HepG2 (cell line): ENCODE data around the gene HK2. TPM values are rescaled to one million over a fixed set of nuclear protein-coding genes. Genes with fewer than 3 reads are reported as not detected.

Experiments
- CEBPB ChIP-seq: IDR thresholded peaks from 2 replicates; pipeline ENCODE4 v1.6.1; 2011; ENCODE audit warnings: low read depth, low read length, improper control_type of control experiment, borderline replicate concordance
- CENPT ChIP-seq: sonication (generic); formaldehyde crosslinking; IDR thresholded peaks from 2 replicates; pipeline ENCODE4 v1.8.0; 2022; ENCODE audit warnings: low read depth, mild to moderate bottlenecking, moderate library complexity, missing genetic modification reagents
- DZIP1 ChIP-seq: sonication (generic); formaldehyde crosslinking; IDR thresholded peaks from 2 replicates; pipeline ENCODE4 v1.5.0; 2020; ENCODE audit warnings: mild to moderate bottlenecking, missing genetic modification reagents
- FOXK1 ChIP-seq: sonication (generic); formaldehyde crosslinking; IDR thresholded peaks from 2 replicates; pipeline ENCODE4 v1.4.0; 2020; ENCODE audit warnings: low read depth, missing genetic modification reagents, borderline replicate concordance
- HIVEP1 ChIP-seq: sonication (generic); formaldehyde crosslinking; IDR thresholded peaks from 2 replicates; pipeline ENCODE4 v1.4.0; 2020; ENCODE audit warnings: mild to moderate bottlenecking, missing genetic modification reagents
- NFAT5 ChIP-seq: sonication (generic); formaldehyde crosslinking; IDR thresholded peaks from 2 replicates; pipeline ENCODE4 v1.4.0; 2020; ENCODE audit warnings: missing genetic modification reagents
- NFYC ChIP-seq: IDR thresholded peaks from 2 replicates; pipeline ENCODE4 v1.6.1; 2016; ENCODE audit warnings: missing genetic modification reagents, missing compliant biosample characterization
- NR2C2 ChIP-seq: sonication (generic); formaldehyde crosslinking; IDR thresholded peaks from 2 replicates; pipeline ENCODE4 v1.4.0; 2020; ENCODE audit warnings: missing genetic modification reagents, mild to moderate bottlenecking, moderate library complexity, borderline replicate concordance
- PCBP1 ChIP-seq: fragments of 200-400 bp; formaldehyde crosslinking; IDR thresholded peaks from 2 replicates; pipeline ENCODE4 v1.6.1; 2017; ENCODE audit warnings: mild to moderate bottlenecking, low read depth, low read length, borderline replicate concordance
- ZFP1 ChIP-seq: IDR thresholded peaks from 2 replicates; pipeline ENCODE4 v1.6.1; 2016
- ZNF275 ChIP-seq: sonication (generic); formaldehyde crosslinking; IDR thresholded peaks from 2 replicates; pipeline ENCODE4 v1.8.0; 2022; ENCODE audit warnings: missing genetic modification reagents, mild to moderate bottlenecking, inconsistent platforms, borderline replicate concordance
- ZNF280D ChIP-seq: sonication (generic); formaldehyde crosslinking; IDR thresholded peaks from 2 replicates; pipeline ENCODE4 v1.5.1; 2020; ENCODE audit warnings: mild to moderate bottlenecking, missing genetic modification reagents
- ZNF282 ChIP-seq: fragments of 450-650 bp; IDR thresholded peaks from 2 replicates; pipeline ENCODE4 v1.6.1; 2018; ENCODE audit not compliant: partially characterized antibody
- ZNF33B ChIP-seq: sonication (generic); formaldehyde crosslinking; IDR thresholded peaks from 2 replicates; pipeline ENCODE4 v1.5.1; 2020; ENCODE audit warnings: mild to moderate bottlenecking, missing genetic modification reagents
- ZNF414 ChIP-seq: sonication (generic); formaldehyde crosslinking; IDR thresholded peaks from 2 replicates; pipeline ENCODE4 v1.5.0; 2020; ENCODE audit warnings: missing genetic modification reagents
- polyA plus RNA-seq, 8 experiments: library from polyadenylated mRNA; depleted of rRNA in 3 of 8; stranded (reverse) in 7 of 8; unstranded in 1 of 8; fragments of >200 nt; fragmentation: Illumina TruSeq in 4 of 8; extraction: Trizol in 4 of 8; gene quantifications; 2 replicates each; pipeline versions ENCODE4 v1.2.1 to v1.2.3, GENCODE V29; 2011 to 2016; ENCODE audit warnings: low read depth in 4 of 8, missing spikeins in 1 of 8, mixed read lengths in 1 of 8; ENCODE audit not compliant: insufficient read depth in 1 of 8
- total RNA-seq, 5 experiments: library from RNA; depleted of rRNA; stranded (reverse); fragments of >200 nt; fragmentation: Illumina TruSeq; extraction: Trizol; gene quantifications; 2 replicates each; pipeline ENCODE4 v1.2.3, GENCODE V29; 2016; ENCODE audit warnings: low read depth in 1 of 5

Gene HK2
- total and polyA plus RNA-seq, 2 of the 13 experiments (the other 11 are each of a cell fraction or from before 2014, with no cell fraction given) = 13.2 to 101 TPM

GRCh38 chr2:74865770-74866674 lies 32.1 kb downstream of the HK2 start (continued):
- TF ChIP-seq NFAT5 (no peak), ZFP1 (CRISPR knock-in tag) (no peak), NFYC (CRISPR knock-in tag) (no peak), CENPT (CRISPR knock-in tag) (no peak), CEBPB (no peak), PCBP1 (no peak), DZIP1 (CRISPR knock-in tag) (no peak), ZNF275 (CRISPR knock-in tag) (no peak), HIVEP1 (no peak), ZNF33B (no peak), FOXK1 (CRISPR knock-in tag) (no peak), ZNF414 (CRISPR knock-in tag) (no peak), ZNF282 (no peak), NR2C2 (CRISPR knock-in tag) (peak; percentile 66), ZNF280D (CRISPR knock-in tag) (no peak)
